Measurements from ENCODE around the gene IL25. TPM values are rescaled to one million over a fixed set of nuclear protein-coding genes. Genes with fewer than 3 reads are reported as not detected.

The IL25 gene
- total and polyA plus RNA-seq, 2 of the 4 experiments (the other 2 are of a cell fraction): not detected

DNA sequence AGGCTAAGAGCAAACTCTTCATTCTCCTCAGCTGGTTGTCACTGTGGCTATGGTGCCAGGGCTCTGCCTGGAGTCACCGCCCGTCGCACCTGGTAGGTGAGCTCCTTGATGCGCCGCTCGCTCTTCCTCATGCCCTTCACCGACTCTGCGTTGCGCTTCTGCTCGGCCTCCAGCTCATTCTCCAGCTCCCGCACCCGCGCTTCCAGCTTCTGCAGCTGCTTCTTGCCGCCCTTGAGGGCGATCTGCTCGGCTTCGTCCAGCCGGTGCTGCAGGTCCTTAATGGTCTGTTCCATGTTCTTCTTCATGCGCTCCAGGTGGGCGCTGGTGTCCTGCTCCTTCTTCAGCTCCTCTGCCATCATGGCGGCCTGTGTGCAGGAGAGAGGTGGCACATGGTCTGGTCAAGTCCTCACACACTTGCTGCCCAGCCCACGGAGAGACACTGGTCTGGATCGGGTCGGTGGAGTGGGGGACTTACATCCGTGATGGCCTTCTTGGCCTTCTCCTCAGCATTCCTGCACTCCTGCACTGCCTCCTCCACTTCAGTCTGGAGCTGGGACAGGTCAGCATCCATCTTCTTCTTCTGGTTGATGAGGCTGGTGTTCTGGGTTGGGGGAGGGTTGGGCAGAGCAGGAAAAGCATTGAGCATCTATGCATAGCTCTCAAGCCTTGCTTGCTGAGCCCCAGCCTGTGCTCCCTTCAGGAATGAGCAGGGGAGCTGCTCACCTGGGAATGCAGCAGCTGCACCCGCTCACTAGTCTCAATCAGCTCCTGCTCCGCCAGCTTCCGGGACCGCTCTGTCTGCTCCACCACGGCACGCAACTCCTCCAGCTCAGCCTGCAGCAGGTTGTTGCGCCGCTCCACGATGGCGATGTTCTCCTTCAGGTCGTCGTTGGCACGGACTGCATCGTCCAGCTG, 42.6 kb downstream of the IL25 start:
- H3K79me1 ChIP-seq (ENCODE audit: low read depth in 1 of 2, low read length in 2 of 2): no peaks in the 10 kb centered on the region
- H3K36me3 ChIP-seq (ENCODE audit: control insufficient read depth, insufficient read depth, low read length): no peaks in the 10 kb centered on the region
- no peak overlapping the region for H2AFZ ChIP-seq (replicated peaks; ENCODE audit: low read length, poor library complexity)
- H3K27ac ChIP-seq (ENCODE audit: insufficient read depth, low read length): no peak overlapping the region
- DNase-seq: no peak
- H3K9me3 ChIP-seq (ENCODE audit: control insufficient read depth, insufficient read depth, low read length): no peaks in the 10 kb centered on the region
- H3K56ac ChIP-seq (ENCODE audit: extremely low read depth, insufficient read depth, low read length): no peak overlapping the region
- ChIA-PET POLR2A (ENCODE audit: unreplicated experiment) (no interaction called here), CTCF (no interaction called here)
- H2AK5ac ChIP-seq (ENCODE audit: low read depth, low read length): no peak overlapping the region
- whole genome bisulfite sequencing, 2 experiments (ENCODE audit: extremely low coverage in 2 of 2, insufficient read length in 1 of 2): 79% methylated on average over 8 of the region's 39 CpGs; no CpG with 5 or more reads in 1 of the 2 experiments
- H4K20me1 ChIP-seq (ENCODE audit: insufficient read depth, low read length): no peaks in the 10 kb centered on the region
- no peak overlapping the region for H3K18ac ChIP-seq (ENCODE audit: low read depth, low read length)
- H3K14ac ChIP-seq (replicated peaks; ENCODE audit: low read depth, low read length): no peak overlapping the region
- dilution Hi-C loops (cut with HindIII; ENCODE audit: low sequenced_read_pairs, unreplicated experiment) (no loop called here), intact Hi-C loops (cut with micrococcal nuclease) (no loop called here), in situ Hi-C loops (cut with MboI; ENCODE audit: low sequenced_read_pairs) (no loop called here)
- H2BK120ac ChIP-seq (ENCODE audit: low read depth, low read length): no peak overlapping the region
- no peak overlapping the region for H2BK15ac ChIP-seq (ENCODE audit: low read depth, low read length)
- H3K4me3 ChIP-seq (ENCODE audit: insufficient read depth, low read depth, low read length): no peak overlapping the region
- ATAC-seq (ENCODE audit: low read depth): no peak
- H3K23ac ChIP-seq (ENCODE audit: low read depth, low read length): no peak overlapping the region
- TF ChIP-seq, protein P1, sequence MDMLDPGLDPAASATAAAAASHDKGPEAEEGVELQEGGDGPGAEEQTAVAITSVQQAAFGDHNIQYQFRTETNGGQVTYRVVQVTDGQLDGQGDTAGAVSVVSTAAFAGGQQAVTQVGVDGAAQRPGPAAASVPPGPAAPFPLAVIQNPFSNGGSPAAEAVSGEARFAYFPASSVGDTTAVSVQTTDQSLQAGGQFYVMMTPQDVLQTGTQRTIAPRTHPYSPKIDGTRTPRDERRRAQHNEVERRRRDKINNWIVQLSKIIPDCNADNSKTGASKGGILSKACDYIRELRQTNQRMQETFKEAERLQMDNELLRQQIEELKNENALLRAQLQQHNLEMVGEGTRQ (IDR thresholded peaks at IDR 0.05; ENCODE audit: low read depth, low read length): no peak
- TF ChIP-seq CEBPB (IDR thresholded peaks at IDR 0.05; ENCODE audit: low read depth, low read length): no peak
- H3K27me3 ChIP-seq (ENCODE audit: control insufficient read depth, insufficient read depth, low read length): peaks cover 26% of the 10 kb centered on the region
- BruUV-seq (replicated peaks): no TSS peak
- no peak overlapping the region for H2BK20ac ChIP-seq (ENCODE audit: low read depth, low read length)
- no peak overlapping the region for H3K4ac ChIP-seq (ENCODE audit: low read depth, low read length)
- H3K9ac ChIP-seq (ENCODE audit: low read depth, low read length): no peak overlapping the region
- no peak overlapping the region for H4K8ac ChIP-seq (ENCODE audit: low read depth in 2 of 2, low read length in 2 of 2)
- H2BK5ac ChIP-seq (ENCODE audit: low read depth, low read length, poor library complexity, severe bottlenecking): no peak overlapping the region
- no peak overlapping the region for H4K91ac ChIP-seq (ENCODE audit: insufficient read depth, low read depth, low read length)
- no peaks in the 10 kb centered on the region for H3K9me1 ChIP-seq (ENCODE audit: insufficient read depth, low read length)
- no peak overlapping the region for H2AK9ac ChIP-seq (replicated peaks; ENCODE audit: low read depth, low read length, poor library complexity)
- H3K4me1 ChIP-seq (ENCODE audit: control insufficient read depth, insufficient read depth, low read length): no peaks in the 10 kb centered on the region
- H4K5ac ChIP-seq (ENCODE audit: low read depth, low read length): no peak overlapping the region
- no peak overlapping the region for H3K4me2 ChIP-seq (ENCODE audit: low read depth, low read length)
